ENCODE measurements around the gene BIRC6. TPM values are rescaled to one million over a fixed set of nuclear protein-coding genes. Genes with fewer than 3 reads are reported as not detected.
A peak's percentile ranks its signal among the peaks of the same experiment; 100 is the strongest.

The BIRC6 gene
- polyA plus RNA-seq, 3 donors, result 11.5 to 32.6 (median 12.9) TPM

DNA sequence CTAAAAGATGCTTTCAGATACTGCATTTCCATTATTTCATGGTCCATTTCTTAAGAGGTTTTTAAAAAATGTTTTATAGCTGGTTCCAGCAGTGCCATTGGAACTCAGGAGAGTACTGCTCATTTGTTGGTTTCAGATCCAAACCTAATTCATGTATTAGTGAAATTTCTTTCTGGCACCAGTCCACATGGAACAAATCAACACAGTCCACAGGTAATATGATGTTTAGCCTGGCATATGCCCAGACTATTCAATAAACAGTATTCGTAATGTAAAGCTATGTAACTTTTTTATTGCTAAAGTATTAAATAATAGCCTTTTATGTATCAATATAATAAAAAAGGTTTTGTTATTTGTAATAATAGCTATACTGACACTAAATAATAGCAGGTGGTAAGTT lies 134.5 kb downstream of the BIRC6 start:
- intact Hi-C loops (cut with micrococcal nuclease), result no loop called here
- H4K20me1 ChIP-seq (ENCODE audit: insufficient read depth, low read length), result no peaks in the 10 kb centered on the region
- peaks cover 11 to 16% of the 10 kb centered on the region in 2 donors for H3K4me1 ChIP-seq (ENCODE audit: control insufficient read depth in 1 of 2, insufficient read depth in 2 of 2, low read length in 2 of 2)
- no peak overlapping the region for H3K9ac ChIP-seq (ENCODE audit: insufficient read depth, low read length, poor library complexity, severe bottlenecking)
- WGBS (ENCODE audit: insufficient coverage), result no CpG with 5 or more reads among the region's 1 CpG
- H3K4me2 ChIP-seq (replicated peaks; ENCODE audit: extremely low read depth, low read length, poor library complexity, severe bottlenecking), result no peak overlapping the region
- peak overlapping the region in 1 of 2 donors; percentile 6 for H3K27ac ChIP-seq (ENCODE audit: low read depth in 1 of 2, low read length in 2 of 2)
- no peaks in the 10 kb centered on the region for H3K9me3 Mint-ChIP-seq
- H3K9me3 ChIP-seq (replicated peaks in 1 of 2; ENCODE audit: control insufficient read depth in 1 of 2, insufficient read depth in 1 of 2, low read length in 2 of 2), result no peaks in the 10 kb centered on the region
- peaks cover 19% of the 10 kb centered on the region for H3K79me2 ChIP-seq (ENCODE audit: insufficient read depth, low read length)
- no peak overlapping the region for H3K4me3 ChIP-seq (replicated peaks in 1 of 3; ENCODE audit: low read depth in 2 of 3, low read length in 3 of 3)
- H3K36me3 Mint-ChIP-seq, result peaks cover 31 to 43% of the 10 kb centered on the region in 2 donors
- no peak overlapping the region for H2AFZ ChIP-seq (ENCODE audit: insufficient read depth, low read depth, low read length, poor library complexity, severe bottlenecking)
- no peaks in the 10 kb centered on the region for H3K27me3 Mint-ChIP-seq (ENCODE audit: low read depth in 3 of 3)
- no peak overlapping the region for H3K27ac Mint-ChIP-seq
- TF ChIP-seq, protein P1, sequence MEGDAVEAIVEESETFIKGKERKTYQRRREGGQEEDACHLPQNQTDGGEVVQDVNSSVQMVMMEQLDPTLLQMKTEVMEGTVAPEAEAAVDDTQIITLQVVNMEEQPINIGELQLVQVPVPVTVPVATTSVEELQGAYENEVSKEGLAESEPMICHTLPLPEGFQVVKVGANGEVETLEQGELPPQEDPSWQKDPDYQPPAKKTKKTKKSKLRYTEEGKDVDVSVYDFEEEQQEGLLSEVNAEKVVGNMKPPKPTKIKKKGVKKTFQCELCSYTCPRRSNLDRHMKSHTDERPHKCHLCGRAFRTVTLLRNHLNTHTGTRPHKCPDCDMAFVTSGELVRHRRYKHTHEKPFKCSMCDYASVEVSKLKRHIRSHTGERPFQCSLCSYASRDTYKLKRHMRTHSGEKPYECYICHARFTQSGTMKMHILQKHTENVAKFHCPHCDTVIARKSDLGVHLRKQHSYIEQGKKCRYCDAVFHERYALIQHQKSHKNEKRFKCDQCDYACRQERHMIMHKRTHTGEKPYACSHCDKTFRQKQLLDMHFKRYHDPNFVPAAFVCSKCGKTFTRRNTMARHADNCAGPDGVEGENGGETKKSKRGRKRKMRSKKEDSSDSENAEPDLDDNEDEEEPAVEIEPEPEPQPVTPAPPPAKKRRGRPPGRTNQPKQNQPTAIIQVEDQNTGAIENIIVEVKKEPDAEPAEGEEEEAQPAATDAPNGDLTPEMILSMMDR (IDR thresholded peaks at IDR 0.05), result no peak
- H3K27me3 ChIP-seq (ENCODE audit: control insufficient read depth in 2 of 2, insufficient read depth in 2 of 2, low read length in 2 of 2), result no peaks in the 10 kb centered on the region
- DNase-seq, result no peak
- peaks cover 40 to 71% of the 10 kb centered on the region in 2 donors for H3K36me3 ChIP-seq (replicated peaks in 1 of 2; ENCODE audit: control insufficient read depth in 1 of 2, insufficient read depth in 2 of 2, low read length in 2 of 2)
- H3K4me1 Mint-ChIP-seq, result peaks cover 15% of the 10 kb centered on the region
- no peak overlapping the region for H3K4me3 Mint-ChIP-seq

- peaks cover 22% of the 10 kb centered on the region for H3K79me2 ChIP-seq (ENCODE audit: insufficient read depth, low read length)
- no peak overlapping the region for H3K9ac ChIP-seq (ENCODE audit: insufficient read depth, low read length, poor library complexity, severe bottlenecking)
- peaks cover 22 to 32% of the 10 kb centered on the region in 2 donors for H3K36me3 Mint-ChIP-seq
- H3K27me3 Mint-ChIP-seq (ENCODE audit: low read depth in 3 of 3), result no peaks in the 10 kb centered on the region
- H3K9me3 ChIP-seq (replicated peaks in 1 of 2; ENCODE audit: control insufficient read depth in 1 of 2, insufficient read depth in 1 of 2, low read length in 2 of 2), result no peaks in the 10 kb centered on the region
- peak overlapping the region in 1 of 2 donors; percentile 86 for H3K27ac ChIP-seq (ENCODE audit: low read depth in 1 of 2, low read length in 2 of 2)
- intact Hi-C loops (cut with micrococcal nuclease), result no loop called here
- no peak overlapping the region for H3K4me3 Mint-ChIP-seq
- no peaks in the 10 kb centered on the region for H3K27me3 ChIP-seq (ENCODE audit: control insufficient read depth in 2 of 2, insufficient read depth in 2 of 2, low read length in 2 of 2)
- peaks cover 0 to 4% (median 0%) of the 10 kb centered on the region in 7 donors for H3K9me3 Mint-ChIP-seq
- H3K4me2 ChIP-seq (replicated peaks; ENCODE audit: extremely low read depth, low read length, poor library complexity, severe bottlenecking), result no peak overlapping the region
- WGBS (ENCODE audit: insufficient coverage), result no CpG with 5 or more reads among the region's 2 CpGs
- H3K27ac Mint-ChIP-seq, result peak overlapping the region in 5 of 7 donors; percentile 33 to 97 (median 72)
- no peak overlapping the region for H2AFZ ChIP-seq (ENCODE audit: insufficient read depth, low read depth, low read length, poor library complexity, severe bottlenecking)
- no peak for DNase-seq
- peaks cover 45% of the 10 kb centered on the region for H3K4me1 Mint-ChIP-seq
- H3K4me1 ChIP-seq (ENCODE audit: control insufficient read depth in 1 of 2, insufficient read depth in 2 of 2, low read length in 2 of 2), result peaks cover 33 to 43% of the 10 kb centered on the region in 2 donors
- H3K36me3 ChIP-seq (replicated peaks in 1 of 2; ENCODE audit: control insufficient read depth in 1 of 2, insufficient read depth in 2 of 2, low read length in 2 of 2), result peaks cover 26 to 45% of the 10 kb centered on the region in 2 donors
- TF ChIP-seq, protein P1 (IDR thresholded peaks at IDR 0.05), result no peak
- H4K20me1 ChIP-seq (ENCODE audit: insufficient read depth, low read length), result no peaks in the 10 kb centered on the region
- no peak overlapping the region for H3K4me3 ChIP-seq (replicated peaks in 1 of 3; ENCODE audit: low read depth in 2 of 3, low read length in 3 of 3)
Observed at GRCh38 chr2:32495139-32495538, 138.3 kb downstream of the BIRC6 start.
